Mucosa of stomach (tissue), 1 donor: ENCODE results near the gene CDR2.

Experiments
- H3K27me3 ChIP-seq: one replicate; pipeline ENCODE4 v1.7.0; 2013; ENCODE audit warnings: mild to moderate bottlenecking, low read length; ENCODE audit not compliant: control insufficient read depth, insufficient read depth
- H3K36me3 ChIP-seq: one replicate; pipeline ENCODE4 v1.7.0; 2013; ENCODE audit warnings: low read length; ENCODE audit not compliant: control insufficient read depth, insufficient read depth
- H3K4me1 ChIP-seq: one replicate; pipeline ENCODE4 v1.7.0; 2013; ENCODE audit warnings: mild to moderate bottlenecking, low read length; ENCODE audit not compliant: control insufficient read depth, insufficient read depth
- H3K4me3 ChIP-seq: one replicate; pipeline ENCODE4 v1.7.0; 2013; ENCODE audit warnings: low read length
- H3K9ac ChIP-seq: one replicate; pipeline ENCODE4 v1.7.0; 2013; ENCODE audit warnings: mild to moderate bottlenecking, low read length, moderate library complexity
- H3K9me3 ChIP-seq: one replicate; pipeline ENCODE4 v1.7.0; 2013; ENCODE audit warnings: mild to moderate bottlenecking, low read length, moderate library complexity; ENCODE audit not compliant: control insufficient read depth
- donor health status: Pancreatic carcinoma.

CDR2 gene

DNA sequence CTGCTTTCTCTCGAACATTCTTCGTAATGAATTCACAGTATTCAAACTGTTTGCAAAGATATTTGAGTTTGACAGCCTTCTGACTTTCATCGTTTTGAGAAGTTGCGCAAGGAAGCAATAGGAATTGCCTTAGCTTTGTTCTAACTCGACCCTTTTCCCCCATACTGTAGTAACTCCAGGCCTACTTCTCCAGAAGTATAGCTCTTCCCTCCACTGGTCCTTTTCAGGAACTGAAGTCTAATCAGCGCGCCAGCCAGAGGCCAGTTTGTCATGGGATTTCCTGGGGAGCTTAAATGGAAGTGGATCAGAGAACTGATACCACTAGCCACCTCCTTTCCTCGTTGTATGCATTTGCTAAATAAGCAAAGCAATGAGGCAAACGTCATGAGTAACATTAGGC is 27.9 kb downstream of the CDR2 start:
- Histone ChIP-seq H3K9me3 (no peaks in the 10 kb centered on the region), H3K27me3 (no peaks in the 10 kb centered on the region), H3K4me1 (no peaks in the 10 kb centered on the region), H3K4me3 (no peak overlapping the region), H3K36me3 (no peaks in the 10 kb centered on the region), H3K9ac (no peak overlapping the region)

DNA sequence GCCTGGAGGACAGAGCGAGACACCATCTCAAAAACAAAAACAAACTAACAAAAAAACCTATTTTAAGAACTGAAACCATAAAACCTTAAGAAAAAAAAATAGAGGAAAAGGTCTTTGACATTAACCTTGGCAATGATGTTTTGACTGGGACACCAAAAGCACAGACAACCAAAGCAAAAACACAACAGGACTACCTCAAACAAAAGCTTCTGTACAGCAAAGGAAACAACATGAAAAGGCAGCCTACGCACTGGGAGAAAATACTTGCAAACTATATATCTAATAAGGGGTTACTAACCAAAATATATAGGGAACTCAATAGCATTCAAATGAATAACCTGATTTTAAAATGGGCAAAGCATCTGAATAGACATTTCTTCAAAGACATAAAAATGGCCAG is 32.3 kb downstream of the CDR2 start:
- no peaks in the 10 kb centered on the region for H3K27me3 ChIP-seq
- no peak overlapping the region for H3K9ac ChIP-seq
- peaks cover 6% of the 10 kb centered on the region for H3K9me3 ChIP-seq
- no peaks in the 10 kb centered on the region for H3K36me3 ChIP-seq
- no peak overlapping the region for H3K4me3 ChIP-seq
- no peaks in the 10 kb centered on the region for H3K4me1 ChIP-seq

DNA sequence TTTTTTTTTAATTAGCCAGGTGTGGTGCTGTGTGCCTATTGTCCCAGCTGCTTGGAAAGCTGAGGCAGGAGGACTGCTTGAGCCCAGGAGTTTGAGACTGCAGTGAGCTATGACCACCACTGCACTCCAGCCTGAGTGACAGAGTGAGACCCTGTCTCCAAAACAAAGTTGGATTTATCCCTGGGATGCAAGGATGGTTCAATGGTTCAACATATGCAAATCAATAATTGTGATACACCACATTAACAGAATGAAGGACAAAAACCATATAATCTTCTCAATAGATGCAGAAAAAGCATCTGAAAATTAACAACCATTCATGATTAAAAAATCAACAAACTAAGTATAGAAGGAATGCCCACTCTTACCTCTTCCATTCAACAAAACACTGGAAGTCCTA is 33.5 kb downstream of the CDR2 start:
- Histone ChIP-seq H3K4me3 (no peak overlapping the region), H3K9me3 (peaks cover 8% of the 10 kb centered on the region), H3K9ac (no peak overlapping the region), H3K4me1 (no peaks in the 10 kb centered on the region), H3K27me3 (no peaks in the 10 kb centered on the region), H3K36me3 (no peaks in the 10 kb centered on the region)

- Histone ChIP-seq H3K9me3 (peaks cover 8% of the 10 kb centered on the region), H3K4me3 (no peak overlapping the region), H3K4me1 (no peaks in the 10 kb centered on the region), H3K36me3 (peaks cover 4% of the 10 kb centered on the region), H3K9ac (no peak overlapping the region), H3K27me3 (no peaks in the 10 kb centered on the region)
Measured at GRCh38 chr16:22337849-22338635, 36.4 kb downstream of the CDR2 start.

DNA sequence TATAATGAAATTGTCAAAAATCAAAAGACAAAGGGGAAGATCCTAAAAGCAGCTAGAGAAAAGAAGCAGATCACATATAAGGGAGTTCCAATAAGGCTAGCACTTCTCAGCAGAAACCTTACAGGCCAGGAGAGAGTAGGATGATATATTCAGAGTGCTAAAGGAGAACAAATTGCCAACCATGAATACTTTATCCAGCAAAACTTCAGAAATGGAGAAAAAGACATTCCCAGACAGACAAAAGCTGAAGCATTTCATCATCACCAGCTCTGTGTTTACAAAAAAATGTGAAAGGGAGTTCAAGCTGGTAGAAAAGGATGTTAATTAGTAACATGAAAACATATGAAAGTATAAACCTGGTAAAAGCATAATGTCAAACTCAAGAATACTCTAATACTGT is 37.4 kb downstream of the CDR2 start:
- H3K27me3 ChIP-seq: no peaks in the 10 kb centered on the region
- H3K9ac ChIP-seq: no peak overlapping the region
- peaks cover 8% of the 10 kb centered on the region for H3K9me3 ChIP-seq
- peaks cover 4% of the 10 kb centered on the region for H3K36me3 ChIP-seq
- no peak overlapping the region for H3K4me3 ChIP-seq
- H3K4me1 ChIP-seq: no peaks in the 10 kb centered on the region

- peaks cover 4% of the 10 kb centered on the region for H3K36me3 ChIP-seq
Measured at GRCh38 chr16:22336581-22336980, 37.8 kb downstream of the CDR2 start.

GRCh38 chr16:22335668-22336246 is 38.7 kb downstream of the CDR2 start:
- H3K4me1 ChIP-seq: no peaks in the 10 kb centered on the region
- H3K36me3 ChIP-seq: peaks cover 4% of the 10 kb centered on the region
- no peak overlapping the region for H3K9ac ChIP-seq

More at GRCh38 chr16:22336581-22336980, 37.8 kb downstream of the CDR2 start:
- Histone ChIP-seq H3K4me3 (no peak overlapping the region), H3K4me1 (no peaks in the 10 kb centered on the region), H3K27me3 (no peaks in the 10 kb centered on the region), H3K9me3 (peaks cover 8% of the 10 kb centered on the region), H3K9ac (no peak overlapping the region)

GRCh38 chr16:22333457-22333994 is 40.9 kb downstream of the CDR2 start:
- Histone ChIP-seq H3K4me3 (no peak overlapping the region), H3K27me3 (no peaks in the 10 kb centered on the region), H3K36me3 (peaks cover 4% of the 10 kb centered on the region), H3K4me1 (no peaks in the 10 kb centered on the region), H3K9me3 (peaks cover 8% of the 10 kb centered on the region), H3K9ac (no peak overlapping the region)

More at GRCh38 chr16:22335668-22336246, 38.7 kb downstream of the CDR2 start:
- no peak overlapping the region for H3K4me3 ChIP-seq
- no peaks in the 10 kb centered on the region for H3K27me3 ChIP-seq
- peaks cover 8% of the 10 kb centered on the region for H3K9me3 ChIP-seq

GRCh38 chr16:22330326-22330725 is 44.1 kb downstream of the CDR2 start:
- Histone ChIP-seq H3K4me1 (no peaks in the 10 kb centered on the region), H3K9ac (no peak overlapping the region), H3K9me3 (no peaks in the 10 kb centered on the region), H3K4me3 (no peak overlapping the region), H3K27me3 (no peaks in the 10 kb centered on the region), H3K36me3 (peaks cover 9% of the 10 kb centered on the region)

GRCh38 chr16:22329199-22329695 is 45.2 kb downstream of the CDR2 start:
- H3K9me3 ChIP-seq: no peaks in the 10 kb centered on the region
- no peak overlapping the region for H3K4me3 ChIP-seq
- no peak overlapping the region for H3K9ac ChIP-seq
- H3K4me1 ChIP-seq: no peaks in the 10 kb centered on the region
- H3K27me3 ChIP-seq: no peaks in the 10 kb centered on the region
- peaks cover 17% of the 10 kb centered on the region for H3K36me3 ChIP-seq

- no peaks in the 10 kb centered on the region for H3K27me3 ChIP-seq
- H3K36me3 ChIP-seq: peaks cover 14% of the 10 kb centered on the region
- no peak overlapping the region for H3K4me3 ChIP-seq
- no peaks in the 10 kb centered on the region for H3K9me3 ChIP-seq
- H3K9ac ChIP-seq: no peak overlapping the region
- H3K4me1 ChIP-seq: no peaks in the 10 kb centered on the region
Measured at GRCh38 chr16:22328081-22328725, 46.2 kb downstream of the CDR2 start.

DNA sequence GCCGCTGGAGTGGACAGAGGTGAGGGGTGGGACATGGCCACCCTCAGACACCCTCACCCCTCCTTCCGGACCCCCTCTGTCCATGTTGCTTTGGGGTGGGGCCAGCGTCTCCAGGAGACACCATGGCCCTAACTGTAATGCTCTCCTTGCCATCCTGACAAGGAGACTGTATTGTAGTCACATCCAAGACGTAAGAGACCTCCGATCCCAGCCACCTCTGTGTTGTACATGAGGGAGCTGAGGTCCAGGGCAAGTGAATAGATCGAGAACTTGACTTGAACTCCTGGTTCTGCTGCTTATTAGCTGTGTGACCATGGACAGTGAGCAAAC is 47.0 kb downstream of the CDR2 start:
- Histone ChIP-seq H3K9me3 (no peaks in the 10 kb centered on the region), H3K27me3 (no peaks in the 10 kb centered on the region), H3K4me1 (no peaks in the 10 kb centered on the region), H3K36me3 (peaks cover 14% of the 10 kb centered on the region), H3K4me3 (no peak overlapping the region), H3K9ac (no peak overlapping the region)
